Measurements from ENCODE around the gene BFSP1.

GRCh38 chr20:17457079-17457478 is 74.1 kb downstream of the BFSP1 start:
- TF ChIP-seq EZH2 (IDR thresholded peaks at IDR 0.05) (no peak), POLR2AphosphoS5 (IDR thresholded peaks at IDR 0.05; ENCODE audit: borderline replicate concordance, low read depth, low read length) (no peak), FOXP2 (optimal IDR thresholded peaks at IDR 0.05; ENCODE audit: control extremely low read depth, extremely low read length, insufficient read depth) (no peak)
